Neural cell (in vitro differentiated cells): ENCODE results near the gene MFSD6L.

Experiments used
- CTCF ChIP-seq: fragments of 450-650 bp; IDR thresholded peaks from 2 replicates; pipeline ENCODE4 v1.5.1; 2014; ENCODE audit warnings: antibody characterized with exemption, mild to moderate bottlenecking, moderate library complexity; ENCODE audit not compliant: poor library complexity, severe bottlenecking
- EP300 ChIP-seq: fragments of 450-650 bp; conservative IDR thresholded peaks from 2 replicates; pipeline ENCODE4 v1.6.1; 2014; ENCODE audit warnings: antibody characterized with exemption, mild to moderate bottlenecking, moderate library complexity; ENCODE audit not compliant: poor library complexity, severe bottlenecking
- SMC3 ChIP-seq: fragments of 450-650 bp; conservative IDR thresholded peaks from 2 replicates; pipeline ENCODE4 v1.6.1; 2014; ENCODE audit warnings: antibody characterized with exemption, mild to moderate bottlenecking, moderate library complexity; ENCODE audit not compliant: poor library complexity

GRCh38 chr17:8836821-8837562 is 37.8 kb upstream of the MFSD6L start:
- TF ChIP-seq EP300 = no peak
- no peak for TF ChIP-seq CTCF
- TF ChIP-seq SMC3 = no peak
